ENCODE results near the gene BATF. TPM values are rescaled to one million over a fixed set of nuclear protein-coding genes. Genes with fewer than 3 reads are reported as not detected.
A peak's percentile ranks its signal among the peaks of the same experiment; 100 is the strongest.
"Not testable (repeated sequence)": the region's sequence is repeated elsewhere in the genome, so short reads cannot be mapped to it uniquely, and the experiment has no call there.

BATF gene, protein sequence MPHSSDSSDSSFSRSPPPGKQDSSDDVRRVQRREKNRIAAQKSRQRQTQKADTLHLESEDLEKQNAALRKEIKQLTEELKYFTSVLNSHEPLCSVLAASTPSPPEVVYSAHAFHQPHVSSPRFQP
- 10 to 100 TPM; 61.7 to 97.4 (median 95.6) TPM for polyA plus RNA-seq

GRCh38 chr14:75522224-75522982 is at the start of gene BATF:
Gene BATF (plus strand): TSS chr14:75522469. CDS start chr14:75522683, 214 bp downstream.
- no peaks in the 10 kb centered on the region for H3K9me3 Mint-ChIP-seq
- H3K27me3 Mint-ChIP-seq (ENCODE audit: low read depth in 3 of 3): peaks cover 5 to 8% (median 8%) of the 10 kb centered on the region in 3 donors
- peak within 1 kb of the TSS; percentile 94 to 99 (median 98) for H3K27ac Mint-ChIP-seq
- peak; percentile 72 to 75 (median 75) for DNase-seq
- peak within 1 kb of the TSS; percentile 96 to 100 (median 99) for H3K4me3 Mint-ChIP-seq
- peaks cover 64 to 68% of the 10 kb centered on the region in 2 donors for H3K4me1 Mint-ChIP-seq
- H3K36me3 Mint-ChIP-seq: peaks cover 9 to 21% (median 19%) of the 10 kb centered on the region in 3 donors

DNA sequence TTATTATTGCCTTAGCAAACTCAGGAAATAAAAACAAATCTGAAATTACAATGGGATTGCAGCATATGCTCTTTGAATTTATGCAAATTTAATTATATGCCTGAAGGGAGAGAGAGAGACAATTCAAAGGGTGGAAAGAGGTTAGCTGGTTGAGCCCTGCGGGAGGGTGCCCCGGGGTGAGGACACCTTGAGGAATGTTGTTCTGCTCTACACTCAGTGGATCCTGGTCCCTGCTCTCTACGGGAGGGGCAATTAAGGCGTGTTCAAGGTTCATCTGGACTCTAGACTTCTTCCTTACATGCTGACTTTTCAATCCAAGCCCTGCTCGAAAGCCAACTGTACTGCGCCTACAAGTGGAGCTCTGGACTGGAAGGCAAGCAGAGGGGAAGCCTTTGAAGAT is 48.1 kb upstream of the BATF start:
- not testable (repeated sequence) for H3K9me3 Mint-ChIP-seq; H3K4me1 Mint-ChIP-seq; DNase-seq; H3K4me3 Mint-ChIP-seq; H3K36me3 Mint-ChIP-seq; H3K27ac Mint-ChIP-seq; H3K27me3 Mint-ChIP-seq (ENCODE audit: low read depth in 3 of 3)

- no peaks in the 10 kb centered on the region for H3K9me3 Mint-ChIP-seq
- H3K4me1 Mint-ChIP-seq: no peaks in the 10 kb centered on the region
- H3K36me3 Mint-ChIP-seq: no peaks in the 10 kb centered on the region
- H3K27me3 Mint-ChIP-seq (ENCODE audit: low read depth in 3 of 3): peaks cover 2 to 4% (median 2%) of the 10 kb centered on the region in 3 donors
- no peak for DNase-seq
- H3K27ac Mint-ChIP-seq: no peak overlapping the region
- no peak overlapping the region for H3K4me3 Mint-ChIP-seq
Observed at GRCh38 chr14:75476274-75476995, 45.8 kb upstream of the BATF start.

- Mint-ChIP-seq H3K9me3 (no peaks in the 10 kb centered on the region), H3K4me3 (no peak overlapping the region), H3K4me1 (no peaks in the 10 kb centered on the region), H3K27me3 (ENCODE audit: low read depth in 3 of 3) (peaks cover 2 to 4% (median 2%) of the 10 kb centered on the region in 3 donors), H3K27ac (no peak overlapping the region), H3K36me3 (no peaks in the 10 kb centered on the region)
- DNase-seq: no peak
Observed at GRCh38 chr14:75477881-75478280, 44.4 kb upstream of the BATF start.

GRCh38 chr14:75479770-75480600 is 42.3 kb upstream of the BATF start:
- DNase-seq: no peak
- Mint-ChIP-seq H3K4me3 (no peak overlapping the region), H3K27ac (no peak overlapping the region), H3K9me3 (no peaks in the 10 kb centered on the region), H3K36me3 (no peaks in the 10 kb centered on the region), H3K4me1 (no peaks in the 10 kb centered on the region), H3K27me3 (ENCODE audit: low read depth in 3 of 3) (peaks cover 2 to 4% (median 2%) of the 10 kb centered on the region in 3 donors)

- peaks cover 0 to 4% (median 4%) of the 10 kb centered on the region in 3 donors for H3K27me3 Mint-ChIP-seq (ENCODE audit: low read depth in 3 of 3)
- no peaks in the 10 kb centered on the region for H3K9me3 Mint-ChIP-seq
- H3K4me1 Mint-ChIP-seq: no peaks in the 10 kb centered on the region
- H3K36me3 Mint-ChIP-seq: no peaks in the 10 kb centered on the region
- H3K4me3 Mint-ChIP-seq: no peak overlapping the region
- DNase-seq: no peak
- no peak overlapping the region for H3K27ac Mint-ChIP-seq
Observed at GRCh38 chr14:75482366-75482765, 39.9 kb upstream of the BATF start.

GRCh38 chr14:75484711-75485429 is 37.4 kb upstream of the BATF start:
- H3K27me3 Mint-ChIP-seq (ENCODE audit: low read depth in 3 of 3): peaks cover 0 to 4% (median 4%) of the 10 kb centered on the region in 3 donors
- no peaks in the 10 kb centered on the region for H3K9me3 Mint-ChIP-seq
- H3K4me3 Mint-ChIP-seq: no peak overlapping the region
- no peak for DNase-seq
- H3K4me1 Mint-ChIP-seq: peaks cover 2 to 5% of the 10 kb centered on the region in 2 donors
- no peak overlapping the region for H3K27ac Mint-ChIP-seq
- H3K36me3 Mint-ChIP-seq: no peaks in the 10 kb centered on the region

DNA sequence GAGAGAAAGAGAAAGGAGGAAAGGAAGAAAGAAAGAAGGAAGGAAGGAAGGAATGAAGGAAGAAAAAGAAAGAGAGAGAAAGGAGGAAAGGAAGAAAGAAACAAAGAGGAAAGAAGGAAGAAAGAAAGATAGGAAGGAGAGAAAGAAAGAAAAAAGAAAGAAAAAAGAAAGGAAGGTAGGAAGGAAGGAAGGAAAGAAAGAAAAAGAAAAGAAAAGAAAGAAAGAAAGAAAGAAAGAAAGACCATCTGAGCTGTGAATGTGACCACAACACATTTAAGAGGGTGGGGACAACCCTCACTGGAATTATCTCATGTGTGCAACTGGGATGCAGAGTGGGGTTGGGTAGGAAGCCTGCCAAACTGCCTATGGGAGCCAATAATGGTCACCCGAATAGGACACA is 36.0 kb upstream of the BATF start:
- Mint-ChIP-seq H3K4me1 (peaks cover 2 to 5% of the 10 kb centered on the region in 2 donors), H3K27me3 (ENCODE audit: low read depth in 3 of 3) (peaks cover 0 to 4% (median 3%) of the 10 kb centered on the region in 3 donors), H3K36me3 (no peaks in the 10 kb centered on the region), H3K9me3 (no peaks in the 10 kb centered on the region), H3K27ac (no peak overlapping the region), H3K4me3 (no peak overlapping the region)
- no peak for DNase-seq

- H3K9me3 Mint-ChIP-seq: no peaks in the 10 kb centered on the region
- H3K27me3 Mint-ChIP-seq (ENCODE audit: low read depth in 3 of 3): peaks cover 0 to 4% (median 0%) of the 10 kb centered on the region in 3 donors
- peaks cover 2 to 5% of the 10 kb centered on the region in 2 donors for H3K4me1 Mint-ChIP-seq
- DNase-seq: peak in 1 of 3 donors; percentile 3
- H3K36me3 Mint-ChIP-seq: no peaks in the 10 kb centered on the region
- H3K27ac Mint-ChIP-seq: no peak overlapping the region
- H3K4me3 Mint-ChIP-seq: no peak overlapping the region
Observed at GRCh38 chr14:75487155-75487671, 35.1 kb upstream of the BATF start.

GRCh38 chr14:75489480-75489837 is 32.8 kb upstream of the BATF start:
- H3K27ac Mint-ChIP-seq: no peak overlapping the region
- peaks cover 2 to 5% of the 10 kb centered on the region in 2 donors for H3K4me1 Mint-ChIP-seq
- no peaks in the 10 kb centered on the region for H3K9me3 Mint-ChIP-seq
- no peak for DNase-seq
- H3K4me3 Mint-ChIP-seq: no peak overlapping the region
- H3K36me3 Mint-ChIP-seq: no peaks in the 10 kb centered on the region
- H3K27me3 Mint-ChIP-seq (ENCODE audit: low read depth in 3 of 3): peaks cover 0 to 4% (median 0%) of the 10 kb centered on the region in 3 donors

DNA sequence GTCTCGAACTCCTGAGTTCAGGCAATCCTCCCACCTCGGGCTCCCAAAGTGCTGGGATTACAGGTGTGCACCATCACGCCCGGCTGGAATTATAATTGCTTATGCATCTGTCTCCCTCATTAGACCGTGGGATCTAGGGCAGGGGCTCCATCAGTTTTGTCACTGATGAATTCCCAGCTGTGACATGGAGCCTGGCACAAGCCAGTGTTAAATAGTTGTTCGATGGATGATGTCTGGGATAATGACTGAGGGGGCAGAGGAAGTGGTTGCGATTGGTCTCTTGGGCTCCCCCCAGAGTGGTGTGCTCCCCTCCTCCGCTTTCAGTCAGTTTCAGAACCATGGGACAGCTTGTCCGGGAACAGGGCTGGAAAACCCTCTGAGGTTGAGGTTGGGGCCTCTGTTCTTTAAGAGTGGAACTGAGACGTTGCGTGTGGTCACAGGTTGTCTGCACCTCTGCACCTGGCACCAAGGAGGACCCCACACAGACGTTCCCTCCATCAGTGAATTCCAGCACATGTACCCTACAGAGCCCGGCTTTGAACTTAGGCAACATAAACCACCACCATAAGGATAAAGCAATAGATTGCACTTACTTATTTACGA is 30.8 kb upstream of the BATF start:
- DNase-seq: no peak
- Mint-ChIP-seq H3K4me1 (peaks cover 2 to 5% of the 10 kb centered on the region in 2 donors), H3K27ac (no peak overlapping the region), H3K27me3 (ENCODE audit: low read depth in 3 of 3) (peaks cover 0 to 2% (median 0%) of the 10 kb centered on the region in 3 donors), H3K4me3 (no peak overlapping the region), H3K36me3 (no peaks in the 10 kb centered on the region), H3K9me3 (no peaks in the 10 kb centered on the region)

DNA sequence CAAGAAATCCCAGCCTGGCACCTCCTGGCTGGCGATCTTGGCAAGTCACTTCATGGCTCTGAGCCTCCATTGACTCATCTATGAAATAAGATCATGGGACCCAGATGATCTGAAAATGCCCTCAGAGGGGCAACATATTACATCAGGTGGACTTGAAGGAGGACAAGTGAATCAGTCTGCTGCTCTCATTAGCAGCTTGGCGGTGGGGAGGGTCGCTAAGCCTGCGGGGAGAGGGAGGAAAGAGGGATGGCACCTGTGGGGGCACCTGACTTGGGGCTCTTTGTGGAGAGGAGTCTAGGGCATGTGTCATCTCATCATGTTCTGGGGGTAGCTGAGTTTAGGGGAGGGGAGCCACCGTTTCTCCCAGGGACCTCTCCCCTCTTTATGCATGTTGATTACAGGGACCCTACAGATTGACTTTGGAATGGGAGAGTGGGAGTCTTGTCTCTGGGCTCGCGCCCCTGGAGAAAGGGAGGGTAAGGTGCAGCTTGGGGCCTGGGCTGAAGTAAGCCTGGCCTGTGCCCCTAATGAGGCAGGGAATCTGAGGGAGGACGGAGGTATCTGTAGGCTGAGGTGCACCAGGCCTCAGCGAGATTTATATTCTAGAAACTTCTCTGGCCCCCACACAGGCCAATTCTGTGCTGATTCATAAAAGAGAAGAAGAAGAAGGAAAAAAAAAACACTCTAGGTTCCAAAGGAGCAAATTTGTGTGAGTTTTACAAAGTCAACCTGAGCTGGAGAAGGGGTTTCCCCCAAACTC is 29.3 kb upstream of the BATF start:
- Mint-ChIP-seq H3K4me1 (peaks cover 2 to 12% of the 10 kb centered on the region in 2 donors), H3K27me3 (ENCODE audit: low read depth in 3 of 3) (peaks cover 0 to 2% (median 0%) of the 10 kb centered on the region in 3 donors), H3K27ac (peak overlapping the region in 2 of 6 donors; percentile 12), H3K4me3 (no peak overlapping the region), H3K9me3 (no peaks in the 10 kb centered on the region), H3K36me3 (no peaks in the 10 kb centered on the region)
- no peak for DNase-seq
